Right lobe of liver (tissue), 4 donors: ENCODE data around the gene CHST15.

Experiments used
- POLR2A ChIP-seq: fragments of 450-650 bp; IDR thresholded peaks from one replicate; pipeline ENCODE4 v1.6.1; 2017; ENCODE audit warnings: antibody characterized with exemption, mild to moderate bottlenecking
- TF ChIP-seq, protein P1 (sequence below), 4 donors: fragments of 200-600 bp in 3 of 4; fragments of 450-650 bp in 1 of 4; IDR thresholded peaks; one replicate each; pipeline versions ENCODE4 v1.5.1 to v1.8.0; 2016 to 2022; ENCODE audit warnings: antibody characterized with exemption in 4 of 4, mild to moderate bottlenecking in 2 of 4
- donor health status: DM: no; HTN: no; CAD: no.
- donor health status: DM: no; HTN: no; CAD: no.
- donor health status: DM: no; HTN: yes; CAD: no.

DNA sequence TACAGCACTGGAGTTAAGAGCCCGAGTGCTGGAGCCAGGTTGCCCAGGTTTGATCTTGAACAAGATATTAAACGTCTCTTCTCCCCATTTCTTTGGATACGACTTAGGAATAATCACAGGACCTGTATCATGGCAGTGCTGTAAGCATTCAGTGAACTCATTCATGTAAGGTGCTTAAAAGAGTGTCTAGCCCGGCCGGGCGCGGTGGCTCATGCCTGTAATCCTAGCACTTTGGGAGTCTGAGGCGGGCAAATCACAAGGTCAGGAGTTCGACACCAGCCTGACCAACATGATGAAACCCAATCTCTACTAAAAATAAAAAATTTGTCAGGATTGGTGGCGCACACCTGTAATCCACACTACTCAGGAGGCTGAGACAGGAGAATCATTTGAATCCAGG lies 40.8 kb downstream of the CHST15 start:
- TF ChIP-seq, protein P1, sequence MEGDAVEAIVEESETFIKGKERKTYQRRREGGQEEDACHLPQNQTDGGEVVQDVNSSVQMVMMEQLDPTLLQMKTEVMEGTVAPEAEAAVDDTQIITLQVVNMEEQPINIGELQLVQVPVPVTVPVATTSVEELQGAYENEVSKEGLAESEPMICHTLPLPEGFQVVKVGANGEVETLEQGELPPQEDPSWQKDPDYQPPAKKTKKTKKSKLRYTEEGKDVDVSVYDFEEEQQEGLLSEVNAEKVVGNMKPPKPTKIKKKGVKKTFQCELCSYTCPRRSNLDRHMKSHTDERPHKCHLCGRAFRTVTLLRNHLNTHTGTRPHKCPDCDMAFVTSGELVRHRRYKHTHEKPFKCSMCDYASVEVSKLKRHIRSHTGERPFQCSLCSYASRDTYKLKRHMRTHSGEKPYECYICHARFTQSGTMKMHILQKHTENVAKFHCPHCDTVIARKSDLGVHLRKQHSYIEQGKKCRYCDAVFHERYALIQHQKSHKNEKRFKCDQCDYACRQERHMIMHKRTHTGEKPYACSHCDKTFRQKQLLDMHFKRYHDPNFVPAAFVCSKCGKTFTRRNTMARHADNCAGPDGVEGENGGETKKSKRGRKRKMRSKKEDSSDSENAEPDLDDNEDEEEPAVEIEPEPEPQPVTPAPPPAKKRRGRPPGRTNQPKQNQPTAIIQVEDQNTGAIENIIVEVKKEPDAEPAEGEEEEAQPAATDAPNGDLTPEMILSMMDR (IDR thresholded peaks at IDR 0.05), result no peak
- TF ChIP-seq POLR2A, result no peak
